ENCODE measurements around the gene GABRP.
"Not testable (repeated sequence)": the region's sequence is repeated elsewhere in the genome, so short reads cannot be mapped to it uniquely, and the experiment has no call there.

The GABRP gene

DNA sequence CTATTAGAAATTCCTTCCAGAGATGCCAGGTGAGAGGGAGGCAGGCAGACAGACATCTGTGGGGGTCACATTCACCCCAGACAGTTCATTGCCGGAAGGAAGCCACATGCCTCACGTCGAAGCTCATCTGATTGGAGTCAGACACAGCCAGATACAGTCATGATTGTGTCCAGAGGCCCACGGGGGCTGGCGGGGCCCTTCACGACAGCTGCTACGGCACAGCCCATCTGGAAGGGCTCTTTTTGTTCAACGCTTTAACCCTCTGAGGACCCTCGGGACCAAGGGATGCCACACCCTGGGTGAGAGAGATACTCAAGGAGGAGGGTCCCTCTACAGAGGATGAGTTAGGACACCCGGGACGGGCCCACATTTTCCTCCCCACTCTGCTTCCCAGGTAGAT lies 31.9 kb upstream of the GABRP start:
- no peak overlapping the region for H3K9ac ChIP-seq (ENCODE audit: low read length)
- TF ChIP-seq, protein P1, sequence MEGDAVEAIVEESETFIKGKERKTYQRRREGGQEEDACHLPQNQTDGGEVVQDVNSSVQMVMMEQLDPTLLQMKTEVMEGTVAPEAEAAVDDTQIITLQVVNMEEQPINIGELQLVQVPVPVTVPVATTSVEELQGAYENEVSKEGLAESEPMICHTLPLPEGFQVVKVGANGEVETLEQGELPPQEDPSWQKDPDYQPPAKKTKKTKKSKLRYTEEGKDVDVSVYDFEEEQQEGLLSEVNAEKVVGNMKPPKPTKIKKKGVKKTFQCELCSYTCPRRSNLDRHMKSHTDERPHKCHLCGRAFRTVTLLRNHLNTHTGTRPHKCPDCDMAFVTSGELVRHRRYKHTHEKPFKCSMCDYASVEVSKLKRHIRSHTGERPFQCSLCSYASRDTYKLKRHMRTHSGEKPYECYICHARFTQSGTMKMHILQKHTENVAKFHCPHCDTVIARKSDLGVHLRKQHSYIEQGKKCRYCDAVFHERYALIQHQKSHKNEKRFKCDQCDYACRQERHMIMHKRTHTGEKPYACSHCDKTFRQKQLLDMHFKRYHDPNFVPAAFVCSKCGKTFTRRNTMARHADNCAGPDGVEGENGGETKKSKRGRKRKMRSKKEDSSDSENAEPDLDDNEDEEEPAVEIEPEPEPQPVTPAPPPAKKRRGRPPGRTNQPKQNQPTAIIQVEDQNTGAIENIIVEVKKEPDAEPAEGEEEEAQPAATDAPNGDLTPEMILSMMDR (IDR thresholded peaks at IDR 0.05; ENCODE audit: low read depth, low read length), result no peak
- no peak for TF ChIP-seq EZH2phosphoT487 (IDR thresholded peaks at IDR 0.05; ENCODE audit: low read depth)
- H3K4me2 ChIP-seq (ENCODE audit: low read length), result no peak overlapping the region
- H3K4me3 ChIP-seq (ENCODE audit: low read length), result no peak overlapping the region
- H3K4me1 ChIP-seq (ENCODE audit: low read length), result peaks cover 4% of the 10 kb centered on the region
- no peaks in the 10 kb centered on the region for H3K79me2 ChIP-seq (ENCODE audit: low read length)
- H3K27me3 ChIP-seq (ENCODE audit: low read depth, low read length), result peaks cover 82% of the 10 kb centered on the region
- no peaks in the 10 kb centered on the region; the same call in 1 of the 2 replicates for H4K20me1 ChIP-seq (ENCODE audit: insufficient read depth, low read length)
- H3K9me3 ChIP-seq (ENCODE audit: insufficient read depth, low read length), result no peaks in the 10 kb centered on the region
- no peak overlapping the region for H2AFZ ChIP-seq (ENCODE audit: low read depth, low read length)
- H3K36me3 ChIP-seq (replicated peaks; ENCODE audit: low read depth, low read length), result no peaks in the 10 kb centered on the region
- H3K27ac ChIP-seq (ENCODE audit: low read length), result no peak overlapping the region

DNA sequence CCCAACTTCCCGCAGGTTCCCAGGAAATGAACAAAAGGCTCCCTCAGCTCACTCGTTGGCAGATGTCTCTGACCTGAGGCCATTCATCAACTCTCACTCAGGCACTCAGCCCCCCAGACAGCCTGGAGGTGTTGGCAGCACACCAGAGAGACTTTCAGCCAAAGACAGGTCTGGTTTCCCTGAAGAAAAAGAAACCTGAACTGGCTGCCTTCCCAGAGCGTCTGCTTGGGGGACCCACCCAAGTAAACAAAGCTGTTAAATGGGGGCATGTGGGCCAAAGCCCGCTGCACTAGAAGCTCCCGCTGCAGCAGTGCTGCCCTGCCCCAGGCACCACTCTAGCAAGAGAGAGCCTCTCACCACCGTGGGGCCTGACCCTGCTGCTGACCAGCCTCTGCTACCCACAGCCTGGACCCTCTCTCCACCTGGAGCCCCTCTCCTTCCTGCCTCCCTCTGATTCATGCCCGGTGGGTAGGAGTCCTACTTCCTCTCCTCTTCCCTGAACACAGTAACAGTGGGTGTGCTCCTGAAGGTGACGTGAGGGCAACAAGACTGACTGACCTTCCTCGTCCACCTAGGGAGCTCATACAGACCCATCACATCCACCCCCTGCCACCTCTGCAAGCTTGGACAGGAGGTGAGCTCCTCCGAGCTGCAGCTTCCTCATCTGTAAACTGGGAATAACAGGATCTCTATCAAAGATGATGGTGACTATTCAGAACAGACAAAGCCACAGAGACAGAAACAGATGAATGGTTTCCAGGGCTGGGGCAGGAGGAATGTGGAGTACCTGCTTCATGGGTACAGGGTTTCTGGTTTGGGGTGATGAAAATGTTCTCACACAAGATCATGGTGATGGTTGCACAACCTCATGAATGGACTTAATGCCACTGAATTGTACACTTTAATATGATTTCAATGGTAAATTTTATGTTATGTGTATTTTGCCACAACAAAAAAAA lies 31.0 kb upstream of the GABRP start:
- H3K4me1 ChIP-seq (ENCODE audit: low read length), result peaks cover 10% of the 10 kb centered on the region
- H3K4me2 ChIP-seq (ENCODE audit: low read length), result no peak overlapping the region
- H3K27ac ChIP-seq (ENCODE audit: low read length), result no peak overlapping the region

DNA sequence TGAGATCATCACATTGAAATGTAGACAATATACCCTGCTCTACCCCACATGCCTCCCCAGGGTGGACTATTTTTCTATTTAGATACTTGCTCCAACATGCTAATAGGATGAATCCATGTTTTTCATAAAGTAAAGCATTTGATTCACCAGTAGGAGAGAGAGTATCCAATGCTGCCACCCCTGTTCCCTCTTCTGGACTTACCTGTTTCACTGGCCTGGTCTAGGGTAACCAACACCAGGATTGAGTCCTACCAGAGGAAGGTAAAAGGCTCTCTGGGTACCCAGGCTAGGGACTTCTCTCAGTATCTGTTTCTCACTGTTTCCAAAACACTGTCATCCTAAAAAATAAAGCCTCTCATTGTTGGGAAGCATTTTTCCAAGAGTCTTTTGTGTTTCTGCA lies 30.2 kb upstream of the GABRP start:
- Histone ChIP-seq H3K4me1 (ENCODE audit: low read length) (peaks cover 13% of the 10 kb centered on the region), H3K9ac (ENCODE audit: low read length) (no peak overlapping the region), H3K79me2 (ENCODE audit: low read length) (no peaks in the 10 kb centered on the region), H2AFZ (ENCODE audit: low read depth, low read length) (no peak overlapping the region), H3K4me3 (ENCODE audit: low read length) (no peak overlapping the region), H3K27me3 (ENCODE audit: low read depth, low read length) (peaks cover 84% of the 10 kb centered on the region), H3K36me3 (replicated peaks; ENCODE audit: low read depth, low read length) (no peaks in the 10 kb centered on the region), H3K4me2 (ENCODE audit: low read length) (no peak overlapping the region), H4K20me1 (ENCODE audit: insufficient read depth, low read length) (no peaks in the 10 kb centered on the region; the same call in 1 of the 2 replicates), H3K9me3 (ENCODE audit: insufficient read depth, low read length) (no peaks in the 10 kb centered on the region), H3K27ac (ENCODE audit: low read length) (no peak overlapping the region)
- no peak for TF ChIP-seq EZH2phosphoT487 (IDR thresholded peaks at IDR 0.05; ENCODE audit: low read depth)
- TF ChIP-seq, protein P1 (IDR thresholded peaks at IDR 0.05; ENCODE audit: low read depth, low read length), result no peak

More for the DNA sequence above, 31.0 kb upstream of the GABRP start:
- no peaks in the 10 kb centered on the region; the same call in 1 of the 2 replicates for H4K20me1 ChIP-seq (ENCODE audit: insufficient read depth, low read length)
- H3K79me2 ChIP-seq (ENCODE audit: low read length), result no peaks in the 10 kb centered on the region
- no peak for TF ChIP-seq EZH2phosphoT487 (IDR thresholded peaks at IDR 0.05; ENCODE audit: low read depth)
- TF ChIP-seq, protein P1 (IDR thresholded peaks at IDR 0.05; ENCODE audit: low read depth, low read length), result no peak
- H2AFZ ChIP-seq (ENCODE audit: low read depth, low read length), result no peak overlapping the region
- no peak overlapping the region for H3K9ac ChIP-seq (ENCODE audit: low read length)
- H3K4me3 ChIP-seq (ENCODE audit: low read length), result no peak overlapping the region
- peaks cover 84% of the 10 kb centered on the region for H3K27me3 ChIP-seq (ENCODE audit: low read depth, low read length)
- H3K9me3 ChIP-seq (ENCODE audit: insufficient read depth, low read length), result no peaks in the 10 kb centered on the region
- H3K36me3 ChIP-seq (replicated peaks; ENCODE audit: low read depth, low read length), result no peaks in the 10 kb centered on the region

DNA sequence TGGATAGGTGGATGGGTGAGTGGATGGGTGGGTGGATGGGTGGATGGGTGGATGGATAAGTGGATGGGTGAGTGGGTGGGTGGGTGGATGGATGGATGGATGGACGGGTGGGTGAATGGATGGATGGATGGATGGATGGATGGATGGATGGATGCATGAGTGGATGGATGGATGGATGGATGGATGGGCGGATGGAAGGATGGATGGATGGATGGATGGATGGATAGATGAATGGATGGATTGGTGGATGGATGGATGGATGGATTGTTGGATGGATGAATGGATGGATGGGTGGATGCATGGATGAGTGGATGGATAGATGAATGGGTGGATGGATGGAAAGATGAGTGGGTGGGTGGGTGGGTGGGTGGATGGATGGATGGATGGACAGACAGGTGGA lies 29.0 kb upstream of the GABRP start:
- H3K4me2 ChIP-seq (ENCODE audit: low read length); H3K9me3 ChIP-seq (ENCODE audit: insufficient read depth, low read length); H2AFZ ChIP-seq (ENCODE audit: low read depth, low read length); H3K27ac ChIP-seq (ENCODE audit: low read length); H3K36me3 ChIP-seq (replicated peaks; ENCODE audit: low read depth, low read length); H3K4me3 ChIP-seq (ENCODE audit: low read length); H4K20me1 ChIP-seq (ENCODE audit: insufficient read depth, low read length); H3K9ac ChIP-seq (ENCODE audit: low read length); H3K79me2 ChIP-seq (ENCODE audit: low read length): not testable (repeated sequence)
- Histone ChIP-seq H3K4me1 (ENCODE audit: low read length) (peaks cover 13% of the 10 kb centered on the region), H3K27me3 (ENCODE audit: low read depth, low read length) (peaks cover 81% of the 10 kb centered on the region)

Data from OCI-LY3 (cell line).